CD4-positive, alpha-beta T cell treated with Interferon alpha-2 for 1 hour (primary cell): ENCODE data around the gene AOPEP.

Source experiments
- DNase-seq, 2 donors: peaks; one replicate each; pipeline ENCODE4 v3.0.0-alpha.2; 2020 to 2022

The AOPEP gene

GRCh38 chr9:95074632-95075031 lies 348.1 kb downstream of the AOPEP start:
- DNase-seq: no peak

DNA sequence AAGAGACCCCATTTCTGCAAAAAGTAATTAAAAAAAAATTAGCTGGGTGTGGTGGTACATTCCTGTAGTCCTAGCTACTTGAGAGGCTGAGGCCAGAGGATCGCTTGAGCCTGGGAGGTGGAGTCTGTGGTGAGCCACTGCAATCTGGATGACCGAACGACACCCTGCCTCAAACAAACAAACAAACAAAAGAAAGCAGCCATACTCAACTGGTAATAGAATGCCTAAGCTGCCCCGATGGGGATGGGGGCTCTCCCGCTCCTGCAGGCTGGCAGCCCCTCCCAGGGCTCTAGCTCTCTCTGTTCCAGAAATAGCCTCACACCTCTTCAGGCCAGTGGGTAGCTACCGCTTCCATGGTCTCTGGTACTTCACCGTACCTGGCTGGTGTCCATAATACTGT lies 349.2 kb downstream of the AOPEP start:
- DNase-seq: no peak

DNA sequence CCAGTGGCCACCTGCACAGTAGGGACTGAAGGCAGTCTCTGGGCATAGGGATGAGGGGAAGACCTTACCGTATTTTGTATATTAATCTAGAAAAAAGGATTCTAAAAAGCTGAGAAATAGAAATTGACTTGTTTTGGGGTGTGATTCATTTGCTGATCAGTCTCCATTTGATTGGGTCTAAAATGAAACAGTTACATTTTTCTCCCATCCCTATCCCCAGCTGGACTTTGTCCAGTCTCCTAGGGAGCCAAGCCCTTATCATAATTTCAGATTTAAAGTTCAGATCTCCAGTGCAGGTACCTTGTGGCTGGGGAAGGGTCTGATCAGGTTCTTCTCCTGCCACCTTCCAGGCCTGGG lies 350.2 kb downstream of the AOPEP start:
- DNase-seq: no peak

DNA sequence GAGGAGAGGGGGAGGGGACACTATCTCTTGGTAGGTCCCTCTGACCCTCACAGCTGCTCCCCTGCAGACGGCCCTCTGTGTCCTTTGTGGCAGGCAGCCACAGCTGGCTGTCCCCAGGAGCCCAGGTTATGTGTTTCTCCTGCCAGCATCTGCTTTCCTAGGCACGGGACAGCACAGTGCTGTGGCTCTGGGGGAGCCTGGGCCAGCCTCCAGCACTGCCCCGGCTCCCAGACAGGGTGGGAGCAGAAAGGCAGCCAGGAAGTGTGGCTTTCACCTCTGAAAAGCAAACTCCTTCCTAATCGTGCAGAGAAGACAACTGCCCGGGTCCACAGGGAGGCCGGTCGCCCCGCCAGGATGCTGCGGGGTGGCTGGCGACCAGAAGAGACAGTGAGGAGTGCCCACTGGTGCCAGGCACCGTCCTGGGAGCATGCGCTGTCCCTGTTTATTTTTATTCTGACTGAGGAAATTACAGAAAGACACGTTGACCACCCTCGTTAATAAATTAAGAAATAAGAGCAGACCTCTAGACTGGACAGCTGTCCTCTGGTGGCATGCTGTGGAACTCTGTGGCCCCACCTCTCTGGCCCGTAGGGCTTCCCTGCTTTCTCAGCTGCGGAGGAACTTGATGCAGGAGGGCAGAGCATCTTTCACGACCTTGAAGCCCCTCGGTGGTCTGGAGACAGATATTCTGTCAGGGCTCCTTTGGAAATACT lies 350.7 kb downstream of the AOPEP start:
- no peak for DNase-seq

DNA sequence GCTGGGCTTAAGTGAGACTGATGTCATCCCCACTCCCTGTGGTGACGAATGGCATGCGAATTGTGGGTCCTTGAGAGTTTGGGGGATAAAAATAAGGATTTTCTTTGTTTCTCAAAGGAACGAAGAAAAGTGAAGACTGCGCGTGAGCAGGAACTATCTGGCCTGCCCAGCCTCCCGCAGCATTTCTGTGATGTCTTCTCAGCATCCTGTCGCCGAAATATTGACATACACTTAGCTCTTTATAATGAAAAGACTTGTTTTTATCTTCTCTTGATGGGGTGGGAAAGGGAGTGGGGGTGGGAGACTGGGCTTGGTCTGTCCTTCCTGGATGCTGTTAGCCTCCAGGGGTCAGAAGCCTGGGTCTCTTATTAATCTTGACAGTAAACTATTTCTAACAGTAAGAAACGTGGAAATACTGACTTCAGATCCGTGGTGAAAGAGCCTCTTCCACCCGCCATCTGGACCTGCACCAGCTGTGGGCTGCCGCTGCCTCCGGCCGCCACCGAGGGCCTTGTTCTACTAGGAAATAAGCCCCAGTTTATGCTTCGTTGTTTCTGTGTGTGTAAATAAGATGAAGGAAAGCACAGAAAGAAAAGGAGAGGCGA lies 351.4 kb downstream of the AOPEP start:
- no peak for DNase-seq

DNA sequence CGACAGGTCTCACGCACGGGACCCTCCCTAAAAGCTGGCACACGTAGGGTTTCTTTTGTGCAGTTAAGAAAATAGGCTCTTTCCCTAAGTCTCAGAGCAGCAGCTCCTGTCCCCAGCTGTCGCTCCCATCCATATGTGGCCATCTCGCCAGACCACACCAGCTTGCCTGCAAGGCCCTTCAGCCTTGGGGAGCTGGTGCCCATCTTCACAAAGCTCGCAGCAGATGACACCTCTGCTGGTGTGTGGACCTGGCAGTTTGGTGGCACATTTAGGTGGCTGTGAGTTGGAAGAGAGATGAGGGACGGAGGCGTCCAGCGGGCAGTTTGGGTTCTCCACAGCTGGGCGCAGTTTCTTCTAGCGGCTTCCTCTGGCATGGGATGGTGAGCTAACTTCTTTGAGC lies 352.0 kb downstream of the AOPEP start:
- DNase-seq: no peak

- no peak for DNase-seq
These were observed 352.4 kb downstream of the AOPEP start for GRCh38 chr9:95078939-95079338.

- no peak for DNase-seq
These were observed 353.0 kb downstream of the AOPEP start for GRCh38 chr9:95079461-95079860.

DNA sequence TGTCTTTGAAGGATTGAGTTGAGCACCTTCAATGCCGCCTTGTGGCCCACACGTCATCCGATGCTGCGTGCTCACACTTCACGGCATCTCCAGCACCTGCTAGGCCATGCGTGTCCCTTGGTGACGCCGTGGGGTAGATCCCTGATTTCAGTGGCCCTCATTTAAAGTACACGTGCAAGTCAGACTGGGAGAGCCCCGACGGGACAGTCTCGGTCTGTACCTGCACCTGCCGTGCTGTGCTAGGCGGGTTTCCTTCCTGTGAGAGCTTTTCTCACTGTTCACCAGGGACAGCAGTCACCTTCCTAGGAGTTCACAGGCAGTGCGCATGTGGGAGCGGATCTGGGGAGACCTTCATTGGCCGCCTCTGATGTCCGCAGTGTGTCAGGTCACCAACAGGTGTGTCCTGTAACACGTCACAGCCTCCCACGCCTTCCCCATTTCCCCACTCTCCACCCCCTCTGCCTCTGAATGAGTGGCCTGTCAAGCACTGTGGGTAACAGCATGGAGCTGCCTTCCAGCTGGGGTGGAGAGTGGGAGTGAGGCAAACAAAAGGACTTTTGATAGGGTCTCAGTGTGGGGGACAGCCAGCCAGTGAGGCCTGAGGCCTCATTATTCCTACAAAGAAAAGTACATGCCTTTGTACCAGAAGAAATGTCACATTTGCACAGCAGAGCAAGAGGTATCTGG lies 354.6 kb downstream of the AOPEP start:
- DNase-seq: no peak

- DNase-seq: no peak
These were observed 355.5 kb downstream of the AOPEP start for GRCh38 chr9:95081998-95082397.

DNA sequence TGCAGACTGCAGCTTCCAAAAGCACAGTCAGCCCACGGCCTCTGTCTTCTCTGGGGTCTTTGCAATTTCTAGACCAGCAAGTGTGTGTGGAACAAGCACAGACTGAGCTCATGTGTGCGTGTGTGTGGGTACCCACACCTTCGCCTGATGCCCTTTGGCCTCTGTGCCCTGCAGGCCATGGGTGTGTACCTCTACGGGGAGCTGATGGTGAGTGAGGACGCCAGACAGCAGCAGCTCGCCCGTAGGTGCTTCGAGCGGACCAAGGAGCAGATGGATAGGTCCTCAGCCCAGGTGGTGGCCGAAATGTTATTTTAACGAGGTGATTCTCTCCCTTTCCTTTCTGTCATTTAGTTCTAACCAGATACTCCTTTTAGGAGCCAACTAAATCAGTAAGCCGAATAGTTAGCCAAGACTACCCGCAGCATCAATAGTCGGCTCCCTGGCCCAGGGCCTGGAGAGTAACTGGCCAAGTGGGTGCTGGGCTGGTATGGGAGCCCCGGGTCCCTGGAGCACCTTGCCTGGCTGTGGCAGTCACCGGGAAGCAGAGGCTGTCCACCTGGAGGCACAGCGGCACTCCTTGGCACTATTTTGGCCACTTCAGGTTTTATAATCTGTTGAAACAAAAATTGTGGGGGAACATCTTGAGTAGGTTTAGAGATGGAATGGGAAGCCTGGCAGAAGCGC lies 356.0 kb downstream of the AOPEP start:
- DNase-seq: no peak

DNA sequence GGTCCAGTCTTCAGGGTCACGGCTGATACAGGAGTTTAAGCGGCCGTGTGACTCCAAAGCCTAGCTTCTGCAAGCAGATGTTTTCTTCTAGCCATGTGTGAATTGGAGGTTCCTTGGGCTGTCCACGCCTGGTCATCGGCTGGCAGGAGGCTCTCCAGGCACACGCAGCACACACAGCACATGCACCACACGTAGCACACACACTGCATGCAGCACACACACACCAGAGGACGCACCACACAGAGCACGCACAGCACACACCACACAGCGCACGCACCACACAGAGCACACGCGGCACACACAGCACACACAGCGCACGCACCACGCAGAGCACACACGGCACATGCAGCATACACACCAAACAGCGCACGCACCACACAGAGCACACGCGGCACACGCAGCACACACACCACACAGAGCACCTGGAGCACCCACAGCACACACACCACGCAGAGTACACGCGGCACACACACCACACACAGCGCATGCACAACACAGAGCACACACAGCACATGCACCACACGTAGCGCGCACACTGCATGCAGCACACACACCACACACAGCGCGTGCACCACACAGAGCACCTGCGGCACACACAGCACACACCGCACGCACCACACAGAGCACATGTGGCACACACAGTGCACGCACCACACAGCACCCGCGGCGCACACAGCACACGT lies 356.7 kb downstream of the AOPEP start:
- DNase-seq: no peak

DNA sequence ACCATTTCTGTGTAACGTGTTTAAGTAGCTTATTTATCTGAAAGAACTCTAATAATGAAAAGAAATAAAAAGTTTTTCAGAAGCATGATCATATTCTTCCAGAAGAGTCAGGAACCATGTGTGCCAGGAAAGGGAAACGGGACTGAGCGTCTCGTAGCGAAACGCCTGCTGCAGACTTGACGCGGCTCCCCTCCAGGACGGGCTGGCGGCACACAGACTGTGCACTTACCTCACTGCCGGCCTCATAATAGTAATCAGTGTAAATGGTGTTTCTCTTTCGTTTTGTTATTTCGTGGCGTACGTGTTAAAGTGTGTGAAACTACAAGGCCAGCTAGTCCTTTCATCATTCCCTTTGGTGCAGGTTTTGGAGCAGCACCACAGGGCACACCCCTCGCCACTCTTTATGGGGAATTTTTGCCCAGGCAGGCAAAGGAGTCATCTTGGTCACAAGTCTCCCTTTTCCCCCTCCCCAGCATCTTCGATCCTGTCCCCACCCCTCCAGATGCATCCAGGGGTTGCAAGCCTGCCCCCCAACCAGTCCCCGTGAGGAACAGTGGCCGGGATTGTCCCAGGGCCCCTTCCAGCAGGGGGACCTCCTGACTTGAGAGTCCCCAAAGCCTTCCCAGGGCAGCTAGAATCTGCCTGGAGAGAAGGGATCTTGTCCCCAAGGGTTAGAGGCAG lies 357.9 kb downstream of the AOPEP start:
- no peak for DNase-seq

GRCh38 chr9:95085036-95085770 lies 358.7 kb downstream of the AOPEP start:
- DNase-seq: no peak

GRCh38 chr9:95085861-95086563 lies 359.5 kb downstream of the AOPEP start:
- no peak for DNase-seq

GRCh38 chr9:95086564-95086955 lies 360.1 kb downstream of the AOPEP start:
- DNase-seq: no peak

DNA sequence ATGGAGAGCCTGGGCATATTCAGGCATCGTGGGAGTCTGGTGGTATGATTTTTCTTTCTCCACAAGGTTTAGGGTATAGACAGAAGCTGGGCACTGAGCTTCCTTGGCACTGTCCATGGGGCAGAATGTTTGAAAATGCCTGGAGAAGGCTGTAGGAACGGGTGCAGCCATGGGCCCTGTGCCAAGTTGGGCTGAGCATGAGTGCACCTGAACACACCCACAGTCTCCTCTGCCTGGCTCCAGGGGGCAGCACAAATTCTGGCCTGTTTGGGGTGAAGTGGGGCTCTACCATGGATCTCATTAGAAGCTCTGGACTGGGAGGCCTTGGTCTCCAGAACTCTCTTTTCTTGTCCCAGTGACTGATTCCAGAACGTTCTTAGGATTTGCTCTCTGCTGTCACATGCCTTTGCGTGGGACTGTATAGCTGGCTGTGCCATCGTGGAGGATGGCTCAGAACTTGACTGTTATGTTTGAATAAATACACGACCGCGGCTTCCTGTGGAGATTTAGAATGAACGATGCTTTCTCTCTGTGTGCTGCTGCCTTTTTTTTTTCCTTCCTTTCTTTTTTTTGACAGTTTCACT lies 361.3 kb downstream of the AOPEP start:
- DNase-seq: no peak

DNA sequence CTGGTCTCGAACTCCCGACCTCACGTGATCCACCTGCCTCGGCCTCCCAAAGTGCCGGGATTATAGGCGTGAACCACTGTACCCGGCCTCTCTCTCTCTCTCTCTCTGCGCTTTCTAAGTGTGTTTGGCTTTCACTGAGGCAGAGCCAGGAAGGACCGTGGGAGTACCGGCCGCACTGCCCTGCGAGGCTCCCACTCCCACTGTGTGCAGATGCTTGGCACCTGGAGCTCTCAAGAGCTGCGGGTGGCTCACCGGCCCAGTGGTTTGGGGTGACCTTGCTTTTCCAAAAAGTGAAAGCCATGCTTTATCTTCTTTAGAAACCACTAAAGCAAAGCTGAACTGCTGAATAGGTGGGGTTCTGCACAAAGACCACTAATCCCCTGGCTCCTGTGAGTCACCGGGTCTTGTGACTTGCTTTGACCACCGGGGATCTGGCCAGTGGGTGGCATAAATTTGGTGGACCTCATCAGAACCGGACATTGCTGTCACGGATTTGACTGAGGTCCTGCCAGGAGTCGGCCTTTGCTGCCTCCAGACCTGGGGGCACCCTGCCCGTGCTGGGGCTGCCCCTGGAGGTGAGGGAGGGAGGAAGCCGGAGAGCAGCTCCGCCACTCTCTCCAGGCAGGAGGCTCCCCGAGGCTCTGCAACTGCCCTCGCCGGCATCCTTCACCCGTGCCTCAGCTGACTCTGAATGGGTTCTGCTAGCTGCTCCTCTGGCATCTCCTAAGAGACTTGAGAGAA lies 362.1 kb downstream of the AOPEP start:
- no peak for DNase-seq

DNA sequence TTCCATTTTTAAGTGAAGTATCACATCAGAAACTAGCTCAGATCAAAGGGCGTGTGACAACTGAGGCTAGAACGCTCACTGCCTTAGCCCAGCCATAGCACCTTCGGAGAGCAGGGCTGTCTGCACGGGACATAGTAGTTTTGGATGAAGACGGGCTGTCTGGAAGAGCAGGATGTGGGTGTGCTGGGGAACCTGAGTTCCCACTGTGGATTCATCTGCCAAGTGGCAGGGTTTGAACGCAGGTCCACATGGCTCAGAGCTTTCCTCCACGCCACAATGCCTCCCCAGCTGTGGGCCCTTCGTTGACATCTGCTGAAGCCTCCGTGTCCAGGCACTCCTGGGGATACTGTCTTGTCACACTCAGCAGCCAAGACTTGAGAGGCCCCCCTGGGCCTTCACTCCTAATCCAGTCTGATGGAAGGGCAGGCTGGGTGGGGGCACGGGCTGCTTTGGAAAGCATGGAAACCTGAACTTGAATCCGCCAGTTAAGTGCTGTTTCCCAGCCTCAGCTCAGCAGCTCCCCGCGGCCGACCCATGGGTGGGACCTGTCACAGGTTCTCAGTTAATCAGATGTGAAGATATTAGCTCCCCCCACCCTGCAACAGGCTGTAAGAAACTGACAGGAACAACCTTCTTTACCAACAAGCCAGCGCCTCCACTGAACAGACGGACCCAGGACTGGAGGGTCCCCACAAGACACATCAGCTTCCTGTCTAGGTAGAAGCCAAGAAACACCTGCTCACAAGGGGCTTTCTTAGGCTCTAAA lies 362.9 kb downstream of the AOPEP start:
- DNase-seq: no peak
